Neural crest cell (in vitro differentiated cells): Measurements from ENCODE around the gene CRYZ. TPM values are rescaled to one million over a fixed set of nuclear protein-coding genes. Genes with fewer than 3 reads are reported as not detected.
"Not testable (repeated sequence)": the region's sequence is repeated elsewhere in the genome, so short reads cannot be mapped to it uniquely, and the experiment has no call there.

Source experiments
- DNase-seq: peaks from one replicate; pipeline ENCODE4 v3.0.0; 2021; ENCODE audit warnings: low read depth, mixed read lengths, low spot score
- H3K27ac Mint-ChIP-seq: one replicate; pipeline ENCODE4 v1.8.0; 2021; ENCODE audit warnings: mild to moderate bottlenecking, mixed read lengths; ENCODE audit not compliant: unreplicated experiment
- H3K27me3 Mint-ChIP-seq: 2 replicates; pipeline ENCODE4 v1.8.0; 2021; ENCODE audit warnings: low read depth, mild to moderate bottlenecking, mixed read lengths
- H3K36me3 Mint-ChIP-seq: 2 replicates; pipeline ENCODE4 v1.8.0; 2021; ENCODE audit warnings: low read depth, mild to moderate bottlenecking, mixed read lengths
- H3K4me1 Mint-ChIP-seq: 2 replicates; pipeline ENCODE4 v1.8.0; 2021; ENCODE audit warnings: mixed read lengths
- H3K4me3 Mint-ChIP-seq: one replicate; pipeline ENCODE4 v1.8.0; 2021; ENCODE audit warnings: mild to moderate bottlenecking, mixed read lengths
- H3K9me3 Mint-ChIP-seq: 2 replicates; pipeline ENCODE4 v1.8.0; 2021; ENCODE audit warnings: mixed read lengths
- CTCF ChIP-seq: fragments of 200-600 bp; sonication (generic); conservative IDR thresholded peaks from 2 replicates; pipeline ENCODE4 v1.5.0; 2021; ENCODE audit warnings: antibody characterized with exemption, mild to moderate bottlenecking
- total RNA-seq: library from RNA; stranded (reverse); gene quantifications from 2 replicates; pipeline ENCODE4 v1.2.1, GENCODE V29; 2021

Gene CRYZ
- total RNA-seq, 1 donor from 2014 or later: 12.5 TPM

- no peak for DNase-seq
- H3K27me3 Mint-ChIP-seq: no peaks in the 10 kb centered on the region
- no peak overlapping the region for H3K27ac Mint-ChIP-seq
- TF ChIP-seq CTCF: no peak
- no peak overlapping the region for H3K4me3 Mint-ChIP-seq
- H3K4me1 Mint-ChIP-seq: no peaks in the 10 kb centered on the region
- H3K9me3 Mint-ChIP-seq: no peaks in the 10 kb centered on the region
- no peaks in the 10 kb centered on the region for H3K36me3 Mint-ChIP-seq
Measured at GRCh38 chr1:74763807-74764206, 31.0 kb upstream of the CRYZ start.

GRCh38 chr1:74756650-74757049 lies 23.8 kb upstream of the CRYZ start:
- not testable (repeated sequence) for H3K27me3 Mint-ChIP-seq, H3K27ac Mint-ChIP-seq, DNase-seq, H3K4me1 Mint-ChIP-seq, H3K4me3 Mint-ChIP-seq
- Mint-ChIP-seq H3K9me3 (peaks cover 13% of the 10 kb centered on the region), H3K36me3 (peaks cover 30% of the 10 kb centered on the region)

GRCh38 chr1:74755475-74755874 lies 22.6 kb upstream of the CRYZ start:
- peaks cover 13% of the 10 kb centered on the region for H3K9me3 Mint-ChIP-seq
- no peak overlapping the region for H3K4me3 Mint-ChIP-seq
- H3K27ac Mint-ChIP-seq: no peak overlapping the region
- peaks cover 8% of the 10 kb centered on the region for H3K4me1 Mint-ChIP-seq
- DNase-seq: no peak
- no peaks in the 10 kb centered on the region for H3K27me3 Mint-ChIP-seq
- no peak for TF ChIP-seq CTCF
- peaks cover 32% of the 10 kb centered on the region for H3K36me3 Mint-ChIP-seq

GRCh38 chr1:74753104-74753503 lies 20.3 kb upstream of the CRYZ start:
- Mint-ChIP-seq H3K36me3 (peaks cover 32% of the 10 kb centered on the region), H3K27me3 (no peaks in the 10 kb centered on the region), H3K9me3 (peaks cover 13% of the 10 kb centered on the region), H3K4me1 (peaks cover 8% of the 10 kb centered on the region), H3K4me3 (no peak overlapping the region), H3K27ac (no peak overlapping the region)
- TF ChIP-seq CTCF: no peak
- DNase-seq: no peak

- no peak for TF ChIP-seq CTCF
- Mint-ChIP-seq H3K4me3 (no peak overlapping the region), H3K36me3 (peaks cover 19% of the 10 kb centered on the region), H3K27me3 (no peaks in the 10 kb centered on the region), H3K9me3 (peaks cover 12% of the 10 kb centered on the region), H3K27ac (no peak overlapping the region), H3K4me1 (peaks cover 8% of the 10 kb centered on the region)
- DNase-seq: no peak
Measured at GRCh38 chr1:74748960-74749359, 16.1 kb upstream of the CRYZ start.

GRCh38 chr1:74745247-74745646 lies 12.4 kb upstream of the CRYZ start:
- peaks cover 35% of the 10 kb centered on the region for H3K36me3 Mint-ChIP-seq

GRCh38 chr1:74740307-74740980 lies 7.6 kb upstream of the CRYZ start:
- not testable (repeated sequence) for H3K27me3 Mint-ChIP-seq, DNase-seq, H3K27ac Mint-ChIP-seq, H3K4me3 Mint-ChIP-seq, H3K4me1 Mint-ChIP-seq
- Mint-ChIP-seq H3K9me3 (peaks cover 19% of the 10 kb centered on the region), H3K36me3 (peaks cover 40% of the 10 kb centered on the region)

More at GRCh38 chr1:74745247-74745646, 12.4 kb upstream of the CRYZ start:
- H3K4me3 Mint-ChIP-seq, H3K4me1 Mint-ChIP-seq, H3K27ac Mint-ChIP-seq, DNase-seq, H3K27me3 Mint-ChIP-seq: not testable (repeated sequence)
- peaks cover 21% of the 10 kb centered on the region for H3K9me3 Mint-ChIP-seq
